LNCaP clone FGC (cell line): ENCODE measurements around the gene LRSAM1.

Experiments used
- DNase-seq: peaks from one replicate; pipeline ENCODE4 v3.0.0-alpha.2; 2011; ENCODE audit warnings: low read depth
- H3K4me3 ChIP-seq: 2 replicates; pipeline ENCODE4 v1.5.1; 2011; ENCODE audit warnings: mild to moderate bottlenecking, low read depth, low read length, control low read depth
- TF ChIP-seq, protein P1 (sequence below): IDR thresholded peaks from 2 replicates; pipeline ENCODE4 v1.5.1; 2012; ENCODE audit warnings: mild to moderate bottlenecking; ENCODE audit not compliant: control insufficient read depth, insufficient read depth; ENCODE audit errors: extremely low read depth

Gene LRSAM1

DNA sequence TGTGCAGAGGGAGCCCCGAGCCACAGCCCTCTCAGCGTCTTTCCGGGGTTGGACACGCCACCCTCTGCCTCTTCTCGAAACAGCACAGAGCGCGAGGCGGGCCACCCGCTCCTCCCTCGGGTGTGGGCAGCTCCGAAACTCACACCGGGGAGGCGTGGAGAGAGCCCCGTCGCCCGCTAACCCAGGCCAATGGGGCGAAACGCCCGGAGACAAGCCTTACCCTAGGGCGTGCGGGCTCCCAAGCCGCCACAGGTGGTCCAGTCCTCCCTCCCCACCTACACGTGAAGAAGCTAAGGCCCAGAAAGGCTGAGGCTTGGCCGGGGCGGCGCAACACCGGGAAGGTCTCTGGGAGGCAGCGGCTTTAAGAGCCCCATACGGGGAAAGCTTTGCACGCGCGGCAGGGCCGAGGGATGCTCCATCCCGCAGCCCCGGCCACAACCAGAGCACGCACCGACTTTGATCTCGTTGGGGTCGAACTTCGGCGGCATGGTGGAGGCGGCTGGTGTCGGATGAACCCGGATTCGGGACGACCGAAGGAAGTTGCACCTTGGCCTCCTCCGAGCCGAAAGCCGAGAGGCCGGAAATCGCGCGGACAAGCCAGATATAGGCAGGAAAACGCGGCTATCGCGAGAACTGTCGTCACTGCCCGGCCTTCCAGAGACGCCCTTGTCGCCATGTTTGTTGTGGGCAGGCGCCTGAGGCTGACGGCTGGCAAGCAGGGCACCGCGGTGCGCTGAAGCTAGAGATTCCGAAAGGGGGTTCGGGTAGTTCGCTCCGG, at the start of gene LRSAM1, which contains the start of gene RPL12:
TSS of gene LRSAM1 (plus strand) at position 681 of the 778 bp plus-strand sequence. CDS start 3,018 bp downstream, outside the sequence.
TSS of gene RPL12 (minus strand) at position 577 of the 778 bp plus-strand sequence. CDS start at position 488, 89 bp downstream.
- TF ChIP-seq, protein P1, sequence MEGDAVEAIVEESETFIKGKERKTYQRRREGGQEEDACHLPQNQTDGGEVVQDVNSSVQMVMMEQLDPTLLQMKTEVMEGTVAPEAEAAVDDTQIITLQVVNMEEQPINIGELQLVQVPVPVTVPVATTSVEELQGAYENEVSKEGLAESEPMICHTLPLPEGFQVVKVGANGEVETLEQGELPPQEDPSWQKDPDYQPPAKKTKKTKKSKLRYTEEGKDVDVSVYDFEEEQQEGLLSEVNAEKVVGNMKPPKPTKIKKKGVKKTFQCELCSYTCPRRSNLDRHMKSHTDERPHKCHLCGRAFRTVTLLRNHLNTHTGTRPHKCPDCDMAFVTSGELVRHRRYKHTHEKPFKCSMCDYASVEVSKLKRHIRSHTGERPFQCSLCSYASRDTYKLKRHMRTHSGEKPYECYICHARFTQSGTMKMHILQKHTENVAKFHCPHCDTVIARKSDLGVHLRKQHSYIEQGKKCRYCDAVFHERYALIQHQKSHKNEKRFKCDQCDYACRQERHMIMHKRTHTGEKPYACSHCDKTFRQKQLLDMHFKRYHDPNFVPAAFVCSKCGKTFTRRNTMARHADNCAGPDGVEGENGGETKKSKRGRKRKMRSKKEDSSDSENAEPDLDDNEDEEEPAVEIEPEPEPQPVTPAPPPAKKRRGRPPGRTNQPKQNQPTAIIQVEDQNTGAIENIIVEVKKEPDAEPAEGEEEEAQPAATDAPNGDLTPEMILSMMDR = no peak
- DNase-seq = peak; percentile 85
- peak within 1 kb of the TSS; percentile 81 for H3K4me3 ChIP-seq

DNA sequence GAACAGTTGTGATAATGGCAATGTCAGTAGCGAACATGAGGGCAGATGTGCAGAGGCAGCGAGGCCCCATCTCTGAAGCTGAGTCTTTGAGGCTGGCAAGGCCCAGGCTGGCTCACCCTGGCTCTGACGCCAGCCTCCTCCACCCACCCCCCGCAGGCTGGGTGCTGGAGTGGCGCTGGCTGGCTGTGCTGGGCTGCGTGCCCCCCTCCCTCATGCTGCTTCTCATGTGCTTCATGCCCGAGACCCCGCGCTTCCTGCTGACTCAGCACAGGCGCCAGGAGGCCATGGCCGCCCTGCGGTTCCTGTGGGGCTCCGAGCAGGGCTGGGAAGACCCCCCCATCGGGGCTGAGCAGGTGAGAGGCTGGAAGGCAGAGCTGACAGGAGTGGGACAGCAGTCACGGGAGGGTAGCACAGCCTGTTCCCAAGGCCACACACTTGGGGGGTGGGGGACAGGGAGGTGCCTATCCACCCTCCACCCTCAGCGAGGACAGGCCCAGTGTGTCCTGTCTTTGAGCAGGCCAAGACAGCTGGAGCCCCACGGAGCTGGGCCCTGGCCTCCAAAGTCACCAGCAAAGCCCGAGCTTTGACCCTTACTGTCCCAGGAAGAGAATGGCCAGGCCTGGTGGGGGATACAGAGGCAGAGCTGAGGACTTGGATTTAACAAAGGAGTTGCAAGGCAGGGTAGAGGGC, 48.8 kb upstream of the LRSAM1 start:
- TF ChIP-seq, protein P1 = no peak
- DNase-seq = no peak

DNA sequence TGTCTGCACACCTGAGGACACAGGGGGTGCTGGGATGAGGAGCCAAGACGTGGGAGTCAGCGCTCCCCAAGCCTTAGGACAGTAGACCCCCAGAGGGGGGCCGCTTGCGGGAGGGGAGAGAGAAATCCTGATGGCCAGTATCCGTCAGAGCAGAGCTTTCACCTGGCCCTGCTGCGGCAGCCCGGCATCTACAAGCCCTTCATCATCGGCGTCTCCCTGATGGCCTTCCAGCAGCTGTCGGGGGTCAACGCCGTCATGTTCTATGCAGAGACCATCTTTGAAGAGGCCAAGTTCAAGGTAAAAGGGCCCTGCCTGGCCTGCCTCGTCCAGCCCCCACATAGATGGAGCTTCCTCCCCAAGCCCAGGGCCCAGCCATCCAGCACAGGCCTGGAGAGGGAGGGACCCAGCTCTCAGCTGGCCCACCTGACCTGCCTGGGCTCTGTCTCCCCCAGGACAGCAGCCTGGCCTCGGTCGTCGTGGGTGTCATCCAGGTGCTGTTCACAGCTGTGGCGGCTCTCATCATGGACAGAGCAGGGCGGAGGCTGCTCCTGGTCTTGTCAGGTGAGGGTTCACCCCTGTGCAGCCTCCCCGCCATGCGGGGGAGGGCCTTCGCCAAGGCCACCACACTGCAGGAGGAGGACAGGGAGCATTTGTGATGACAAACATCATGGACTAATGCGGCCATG, 47.7 kb upstream of the LRSAM1 start:
- TF ChIP-seq, protein P1 = no peak
- no peak overlapping the region for H3K4me3 ChIP-seq
- DNase-seq = no peak

More for the DNA sequence above, 48.8 kb upstream of the LRSAM1 start:
- H3K4me3 ChIP-seq = no peak overlapping the region

DNA sequence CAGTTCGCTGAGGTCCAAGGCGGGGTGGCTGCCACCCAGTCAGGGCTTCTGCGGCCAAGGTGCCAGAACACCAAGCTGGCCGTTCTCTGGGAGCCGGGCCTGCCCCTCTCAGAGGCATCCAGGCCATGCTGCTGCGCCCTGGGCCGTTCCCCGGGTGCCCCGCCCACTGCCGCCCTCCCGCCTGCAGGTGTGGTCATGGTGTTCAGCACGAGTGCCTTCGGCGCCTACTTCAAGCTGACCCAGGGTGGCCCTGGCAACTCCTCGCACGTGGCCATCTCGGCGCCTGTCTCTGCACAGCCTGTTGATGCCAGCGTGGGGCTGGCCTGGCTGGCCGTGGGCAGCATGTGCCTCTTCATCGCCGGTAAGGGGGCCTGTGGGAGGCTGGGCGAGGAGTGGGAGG, 46.7 kb upstream of the LRSAM1 start:
- H3K4me3 ChIP-seq = no peak overlapping the region
- DNase-seq = no peak
- TF ChIP-seq, protein P1 = no peak

DNA sequence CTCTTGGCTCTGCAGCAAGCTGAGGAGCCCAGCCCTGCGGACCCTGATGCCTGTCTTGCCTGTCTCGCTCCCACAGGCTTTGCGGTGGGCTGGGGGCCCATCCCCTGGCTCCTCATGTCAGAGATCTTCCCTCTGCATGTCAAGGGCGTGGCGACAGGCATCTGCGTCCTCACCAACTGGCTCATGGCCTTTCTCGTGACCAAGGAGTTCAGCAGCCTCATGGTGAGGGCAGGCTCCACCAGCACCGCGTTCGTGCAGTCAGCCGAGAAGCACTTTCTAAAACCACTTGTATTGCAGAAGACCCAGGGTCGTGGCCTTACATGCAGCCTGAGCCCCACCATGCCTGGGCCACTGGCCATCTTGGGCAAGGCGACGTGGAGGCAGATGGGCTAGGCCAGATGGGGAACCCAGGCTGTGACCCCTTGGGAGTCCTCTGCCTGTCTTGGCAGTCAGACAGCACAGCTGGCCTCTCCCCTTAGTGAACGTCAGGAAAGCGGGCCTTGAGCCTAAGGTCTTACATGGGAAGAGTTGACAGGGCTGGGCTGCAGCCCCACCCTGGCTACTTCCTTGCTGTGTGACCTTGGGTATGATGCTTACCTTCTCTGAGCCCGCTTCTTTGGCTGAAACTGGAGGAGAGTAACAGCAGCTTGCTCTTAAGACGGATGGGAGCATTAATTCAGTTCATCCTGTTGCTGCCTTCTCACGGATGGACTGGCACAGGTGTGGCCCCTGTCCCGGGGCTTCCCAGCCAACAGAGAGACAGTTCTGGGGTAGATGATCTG, 45.8 kb upstream of the LRSAM1 start:
- H3K4me3 ChIP-seq = no peak overlapping the region
- no peak for DNase-seq
- TF ChIP-seq, protein P1 = no peak

DNA sequence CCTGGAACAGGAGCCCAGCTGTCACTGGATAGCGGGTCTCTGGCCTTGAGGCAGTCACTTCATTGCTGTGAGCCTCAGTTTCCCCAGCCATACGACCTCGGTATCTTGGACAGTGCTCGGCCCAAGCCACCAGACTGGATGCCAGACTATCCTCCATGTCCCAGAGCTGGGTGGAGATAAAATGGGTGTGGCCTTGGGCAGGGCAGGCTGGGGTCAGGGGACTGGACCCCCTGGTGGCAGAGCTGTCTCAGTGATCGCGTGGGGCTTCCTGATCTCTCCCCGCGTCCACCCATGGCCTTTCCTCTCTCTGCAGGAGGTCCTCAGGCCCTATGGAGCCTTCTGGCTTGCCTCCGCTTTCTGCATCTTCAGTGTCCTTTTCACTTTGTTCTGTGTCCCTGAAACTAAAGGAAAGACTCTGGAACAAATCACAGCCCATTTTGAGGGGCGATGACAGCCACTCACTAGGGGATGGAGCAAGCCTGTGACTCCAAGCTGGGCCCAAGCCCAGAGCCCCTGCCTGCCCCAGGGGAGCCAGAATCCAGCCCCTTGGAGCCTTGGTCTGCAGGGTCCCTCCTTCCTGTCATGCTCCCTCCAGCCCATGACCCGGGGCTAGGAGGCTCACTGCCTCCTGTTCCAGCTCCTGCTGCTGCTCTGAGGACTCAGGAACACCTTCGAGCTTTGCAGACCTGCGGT, 44.4 kb upstream of the LRSAM1 start:
- peak overlapping the region; percentile 30; the same call in 1 of the 2 replicates for H3K4me3 ChIP-seq
- TF ChIP-seq, protein P1 = no peak
- no peak for DNase-seq
